ENCODE data around the gene SEC14L3. TPM values are rescaled to one million over a fixed set of nuclear protein-coding genes. Genes with fewer than 3 reads are reported as not detected.

SEC14L3 gene
- total and polyA plus RNA-seq, 2 of the 13 experiments (the other 11 are each of a cell fraction or from before 2014, with no cell fraction given), result not detected

DNA sequence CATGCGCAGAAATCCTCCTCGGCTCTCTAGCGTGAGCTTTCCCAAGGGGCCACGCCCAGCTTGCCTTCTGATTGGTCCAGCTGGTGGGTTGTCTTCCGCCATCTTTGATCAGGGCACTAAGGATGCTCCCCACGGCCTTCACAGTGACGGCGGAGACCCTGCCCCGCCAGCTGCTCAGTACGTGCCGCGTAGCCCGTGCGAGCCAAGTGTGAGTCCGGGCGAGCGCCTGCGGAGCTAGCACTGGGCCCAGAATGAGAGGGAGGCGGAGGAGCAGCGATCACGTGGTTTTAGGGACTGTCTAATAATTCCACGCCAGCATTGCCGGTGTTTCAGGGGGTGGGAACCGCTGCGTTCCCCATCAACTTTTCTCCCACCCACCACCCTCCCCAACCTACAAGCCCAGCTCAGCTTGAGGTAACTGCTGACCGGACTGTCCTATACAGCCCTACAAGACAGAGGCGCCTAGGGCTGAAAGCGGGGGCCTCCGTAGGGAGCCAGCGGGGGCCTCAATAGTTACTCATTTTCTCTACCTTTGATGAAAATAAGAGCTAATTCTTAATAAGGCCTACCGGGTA lies 47.8 kb downstream of the SEC14L3 start:
- CTCF ChIA-PET (ENCODE audit: low intra/inter-chr PET ratio, low total read pairs), result no interaction called here
- BruUV-seq (replicated peaks), result no TSS peak
- Histone ChIP-seq H3K79me2 (ENCODE audit: insufficient read depth, low read length) (peaks cover 16% of the 10 kb centered on the region), H3K27ac (ENCODE audit: extremely low read length, insufficient read depth, low read length) (peak overlapping the region; percentile 96), H3K36me3 (replicated peaks in 1 of 2; ENCODE audit: control insufficient read depth in 1 of 2, insufficient read depth in 2 of 2, low read length in 2 of 2) (peaks cover 0 to 5% of the 10 kb centered on the region in 2 experiments; a peak in 2 of 5 replicates), H2AFZ (ENCODE audit: low read length) (peak overlapping the region; percentile 63), H3K4me2 (ENCODE audit: low read depth, low read length) (peak overlapping the region; percentile 99), H3K9me3 (ENCODE audit: low read length) (no peaks in the 10 kb centered on the region), H3K4me3 (replicated peaks in 1 of 3; ENCODE audit: insufficient read depth in 1 of 3, low read depth in 2 of 3, low read length in 3 of 3) (peak overlapping the region; percentile 67 to 89 (median 72)), H3K9ac (ENCODE audit: insufficient read depth, low read depth, low read length) (peak overlapping the region; percentile 89), H4K20me1 (ENCODE audit: insufficient read depth, low read length) (no peaks in the 10 kb centered on the region), H3K27me3 (ENCODE audit: control insufficient read depth in 1 of 2, insufficient read depth in 2 of 2, low read length in 2 of 2) (no peaks in the 10 kb centered on the region), H3K4me1 (ENCODE audit: insufficient read depth, low read length) (peaks cover 57% of the 10 kb centered on the region)
- intact Hi-C loops (cut with micrococcal nuclease; ENCODE audit: unreplicated experiment), result no loop called here
- DNase-seq (ENCODE audit: low spot score) (peak; percentile 99), ATAC-seq (peak; percentile 85), FAIRE-seq (peak; percentile 82)
- in situ Hi-C loops (cut with HindIII; ENCODE audit: extremely low pct_ligation_motif_present, low pct_unique_long_range_greater_than_20kb), result no loop called here
- POLR2A ChIA-PET, result interaction anchor here (0.8 to 7.2 kb wide), 16 partner anchors 9 to 657 kb away, joined by 3 to 164 read pairs (median 9); partner anchors contain the start of genes CCDC157, PES1, RNF215 and SEC14L2
- 3% methylated on average over 19 of the region's 31 CpGs for WGBS (ENCODE audit: low lambda C conversion rate)
- TF ChIP-seq AGO1 (IDR thresholded peaks at IDR 0.05; ENCODE audit: low read depth, low read length, poor library complexity, severe bottlenecking), result peak; percentile 99
- TF ChIP-seq ZNF577 (CRISPR knock-in tag; IDR thresholded peaks at IDR 0.05; ENCODE audit: borderline replicate concordance, low read depth), result no peak
- peak; percentile 61; the same call in 1 of the 2 replicates for TF ChIP-seq FOXA3 (CRISPR knock-in tag; IDR thresholded peaks at IDR 0.05)
- TF ChIP-seq NFRKB (IDR thresholded peaks at IDR 0.05), result no peak
- peak; percentile 84; the same call in 1 of the 2 replicates for TF ChIP-seq ZNF792 (CRISPR knock-in tag; IDR thresholded peaks at IDR 0.05)
- peak; percentile 44; the same call in 1 of the 2 replicates for TF ChIP-seq HMG20A (CRISPR knock-in tag; IDR thresholded peaks at IDR 0.05; ENCODE audit: borderline replicate concordance)
- TF ChIP-seq ZNF768 (CRISPR knock-in tag; IDR thresholded peaks at IDR 0.05), result no peak; the same call in none of the 2 replicates
- peak; percentile 66; the same call in 1 of the 2 replicates for TF ChIP-seq ARNT2 (CRISPR knock-in tag; IDR thresholded peaks at IDR 0.05; ENCODE audit: low read depth)
- TF ChIP-seq FIP1L1 (IDR thresholded peaks at IDR 0.05; ENCODE audit: borderline replicate concordance, insufficient read depth, low read depth, low read length), result no peak; the same call in 1 of the 2 replicates
- TF ChIP-seq, protein P1, sequence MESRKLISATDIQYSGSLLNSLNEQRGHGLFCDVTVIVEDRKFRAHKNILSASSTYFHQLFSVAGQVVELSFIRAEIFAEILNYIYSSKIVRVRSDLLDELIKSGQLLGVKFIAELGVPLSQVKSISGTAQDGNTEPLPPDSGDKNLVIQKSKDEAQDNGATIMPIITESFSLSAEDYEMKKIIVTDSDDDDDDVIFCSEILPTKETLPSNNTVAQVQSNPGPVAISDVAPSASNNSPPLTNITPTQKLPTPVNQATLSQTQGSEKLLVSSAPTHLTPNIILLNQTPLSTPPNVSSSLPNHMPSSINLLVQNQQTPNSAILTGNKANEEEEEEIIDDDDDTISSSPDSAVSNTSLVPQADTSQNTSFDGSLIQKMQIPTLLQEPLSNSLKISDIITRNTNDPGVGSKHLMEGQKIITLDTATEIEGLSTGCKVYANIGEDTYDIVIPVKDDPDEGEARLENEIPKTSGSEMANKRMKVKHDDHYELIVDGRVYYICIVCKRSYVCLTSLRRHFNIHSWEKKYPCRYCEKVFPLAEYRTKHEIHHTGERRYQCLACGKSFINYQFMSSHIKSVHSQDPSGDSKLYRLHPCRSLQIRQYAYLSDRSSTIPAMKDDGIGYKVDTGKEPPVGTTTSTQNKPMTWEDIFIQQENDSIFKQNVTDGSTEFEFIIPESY (CRISPR knock-in tag; IDR thresholded peaks at IDR 0.05), result peak; percentile 38; the same call in 1 of the 2 replicates
- TF ChIP-seq, protein P2, sequence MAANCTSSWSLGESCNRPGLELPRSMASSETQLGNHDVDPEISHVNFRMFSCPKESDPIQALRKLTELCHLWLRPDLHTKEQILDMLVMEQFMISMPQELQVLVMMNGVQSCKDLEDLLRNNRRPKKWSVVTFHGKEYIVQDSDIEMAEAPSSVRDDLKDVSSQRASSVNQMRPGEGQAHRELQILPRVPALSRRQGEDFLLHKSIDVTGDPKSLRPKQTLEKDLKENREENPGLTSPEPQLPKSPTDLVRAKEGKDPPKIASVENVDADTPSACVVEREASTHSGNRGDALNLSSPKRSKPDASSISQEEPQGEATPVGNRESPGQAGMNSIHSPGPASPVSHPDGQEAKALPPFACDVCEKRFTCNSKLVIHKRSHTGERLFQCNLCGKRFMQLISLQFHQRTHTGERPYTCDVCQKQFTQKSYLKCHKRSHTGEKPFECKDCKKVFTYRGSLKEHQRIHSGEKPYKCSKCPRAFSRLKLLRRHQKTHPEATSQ (CRISPR knock-in tag; IDR thresholded peaks at IDR 0.05; ENCODE audit: borderline replicate concordance), result no peak
- no peak for TF ChIP-seq WIZ (CRISPR knock-in tag; IDR thresholded peaks at IDR 0.05)
- peak; percentile 84 for TF ChIP-seq ZNF788 (CRISPR knock-in tag; IDR thresholded peaks at IDR 0.05; ENCODE audit: borderline replicate concordance)
- no peak for TF ChIP-seq AKAP8 (CRISPR knock-in tag; IDR thresholded peaks at IDR 0.05)
- TF ChIP-seq DMAP1 (CRISPR knock-in tag; IDR thresholded peaks at IDR 0.05), result peak; percentile 79
- TF ChIP-seq, protein P3, sequence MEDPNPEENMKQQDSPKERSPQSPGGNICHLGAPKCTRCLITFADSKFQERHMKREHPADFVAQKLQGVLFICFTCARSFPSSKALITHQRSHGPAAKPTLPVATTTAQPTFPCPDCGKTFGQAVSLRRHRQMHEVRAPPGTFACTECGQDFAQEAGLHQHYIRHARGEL (CRISPR knock-in tag; IDR thresholded peaks at IDR 0.05), result no peak
- TF ChIP-seq RELA (CRISPR knock-in tag; IDR thresholded peaks at IDR 0.05), result no peak
- peak; percentile 65; the same call in 1 of the 2 replicates for TF ChIP-seq CBFB (CRISPR knock-in tag; IDR thresholded peaks at IDR 0.05)

Measured in HepG2 (cell line).